Upper lobe of left lung (tissue), 4 donors: Measurements from ENCODE around the gene NKX6-2.

ENCODE experiments used
- POLR2A ChIP-seq, 4 donors: fragments of 450-650 bp; IDR thresholded peaks; one replicate each; pipeline ENCODE4 v1.5.1; 2016 to 2017; ENCODE audit warnings: antibody characterized with exemption in 4 of 4, mild to moderate bottlenecking in 2 of 4
- TF ChIP-seq, protein P1 (sequence below), 6 experiments: fragments of 450-650 bp in 4 of 6; fragments of 200-600 bp in 2 of 6; sonication (generic) in 2 of 6; IDR thresholded peaks; one replicate each; pipeline ENCODE4 v1.5.1; 2016 to 2019; ENCODE audit warnings: antibody characterized with exemption in 6 of 6

DNA sequence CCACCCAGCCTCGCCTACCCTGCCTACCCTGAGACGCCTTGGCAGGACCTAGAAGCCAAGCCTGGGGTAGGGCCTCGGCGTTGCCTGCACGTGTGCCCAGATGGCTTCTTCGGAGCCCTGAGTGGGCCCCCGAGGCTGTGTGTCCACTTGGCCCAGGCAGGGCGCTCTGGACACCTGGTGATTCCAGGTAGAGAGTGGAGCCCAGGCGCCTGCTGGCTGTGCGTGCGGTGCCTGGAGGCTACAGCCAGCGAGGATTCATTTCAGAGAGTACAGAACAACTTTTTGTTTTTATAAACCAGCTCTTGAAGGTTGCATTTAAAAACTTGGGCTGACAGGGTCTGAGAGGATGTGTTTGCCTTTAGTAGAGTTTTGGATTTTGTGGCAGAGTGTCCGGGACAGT lies 40.0 kb downstream of the NKX6-2 start:
- TF ChIP-seq POLR2A (IDR thresholded peaks at IDR 0.05): no peak
- TF ChIP-seq, protein P1, sequence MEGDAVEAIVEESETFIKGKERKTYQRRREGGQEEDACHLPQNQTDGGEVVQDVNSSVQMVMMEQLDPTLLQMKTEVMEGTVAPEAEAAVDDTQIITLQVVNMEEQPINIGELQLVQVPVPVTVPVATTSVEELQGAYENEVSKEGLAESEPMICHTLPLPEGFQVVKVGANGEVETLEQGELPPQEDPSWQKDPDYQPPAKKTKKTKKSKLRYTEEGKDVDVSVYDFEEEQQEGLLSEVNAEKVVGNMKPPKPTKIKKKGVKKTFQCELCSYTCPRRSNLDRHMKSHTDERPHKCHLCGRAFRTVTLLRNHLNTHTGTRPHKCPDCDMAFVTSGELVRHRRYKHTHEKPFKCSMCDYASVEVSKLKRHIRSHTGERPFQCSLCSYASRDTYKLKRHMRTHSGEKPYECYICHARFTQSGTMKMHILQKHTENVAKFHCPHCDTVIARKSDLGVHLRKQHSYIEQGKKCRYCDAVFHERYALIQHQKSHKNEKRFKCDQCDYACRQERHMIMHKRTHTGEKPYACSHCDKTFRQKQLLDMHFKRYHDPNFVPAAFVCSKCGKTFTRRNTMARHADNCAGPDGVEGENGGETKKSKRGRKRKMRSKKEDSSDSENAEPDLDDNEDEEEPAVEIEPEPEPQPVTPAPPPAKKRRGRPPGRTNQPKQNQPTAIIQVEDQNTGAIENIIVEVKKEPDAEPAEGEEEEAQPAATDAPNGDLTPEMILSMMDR (IDR thresholded peaks at IDR 0.05): no peak
